Activated CD8-positive, alpha-beta T cell treated with anti-CD3 and anti-CD28 coated beads for 36 hours (primary cell): ENCODE data around the gene SLC22A12. TPM values are rescaled to one million over a fixed set of nuclear protein-coding genes. Genes with fewer than 3 reads are reported as not detected.
A peak's percentile ranks its signal among the peaks of the same experiment; 100 is the strongest.

Source experiments
- ATAC-seq: fragments of 200-7000 bp; cut with Tn5 transposase; one replicate; pipeline ENCODE4 v1.10.0; 2021; ENCODE audit warnings: mild to moderate bottlenecking, moderate library complexity
- CTCF ChIA-PET: fragments of 350-600 bp; sonication (Branson Sonifier 250); formaldehyde crosslinking; loops from one replicate; lab custom pipeline; 2021; ENCODE audit warnings: antibody characterized with exemption; lab: Charles Lee
- POLR2A ChIA-PET: fragments of 350-600 bp; sonication (Branson Sonifier 250); formaldehyde crosslinking; loops from one replicate; lab custom pipeline; 2021; ENCODE audit warnings: antibody characterized with exemption; lab: Charles Lee
- DNase-seq: peaks from one replicate; pipeline ENCODE4 v3.0.0-alpha.2; 2020
- H3K27ac Mint-ChIP-seq: one replicate; pipeline ENCODE4 v1.8.0; 2021; ENCODE audit warnings: mild to moderate bottlenecking, mixed read lengths
- H3K27me3 Mint-ChIP-seq: one replicate; pipeline ENCODE4 v1.8.0; 2021; ENCODE audit warnings: mixed read lengths
- H3K36me3 Mint-ChIP-seq: one replicate; pipeline ENCODE4 v1.8.0; 2021; ENCODE audit warnings: low read depth, mixed read lengths
- H3K4me1 Mint-ChIP-seq: one replicate; pipeline ENCODE4 v1.8.0; 2021; ENCODE audit warnings: low read depth, mixed read lengths
- H3K4me3 Mint-ChIP-seq: one replicate; pipeline ENCODE4 v1.8.0; 2021; ENCODE audit warnings: mild to moderate bottlenecking, moderate library complexity, mixed read lengths
- H3K9me3 Mint-ChIP-seq: one replicate; pipeline ENCODE4 v1.8.0; 2021; ENCODE audit warnings: mixed read lengths
- intact Hi-C: fragments of 100-400 bp; cut with micrococcal nuclease; formaldehyde crosslinking; loops from one replicate; pipeline ENCODE4 v1.10.0; 2022
- total RNA-seq, 2 experiments: library from RNA; stranded (reverse); gene quantifications; one replicate each; pipeline ENCODE4 v1.2.3, GENCODE V29; 2021
- TF ChIP-seq, protein P1 (sequence below): fragments of 200-600 bp; IDR thresholded peaks from one replicate; pipeline ENCODE4 v1.8.0; 2022; ENCODE audit warnings: antibody characterized with exemption, mild to moderate bottlenecking

Gene SLC22A12
- total RNA-seq, 2 experiments from 2014 or later: not detected

- Mint-ChIP-seq H3K4me1 (no peaks in the 10 kb centered on the region), H3K36me3 (no peaks in the 10 kb centered on the region), H3K9me3 (no peaks in the 10 kb centered on the region), H3K4me3 (no peak overlapping the region), H3K27me3 (peaks cover 1% of the 10 kb centered on the region), H3K27ac (no peak overlapping the region)
- intact Hi-C loops: no loop called here
- ATAC-seq: no peak
- ChIA-PET CTCF (no interaction called here), POLR2A (no interaction called here)
- TF ChIP-seq, protein P1, sequence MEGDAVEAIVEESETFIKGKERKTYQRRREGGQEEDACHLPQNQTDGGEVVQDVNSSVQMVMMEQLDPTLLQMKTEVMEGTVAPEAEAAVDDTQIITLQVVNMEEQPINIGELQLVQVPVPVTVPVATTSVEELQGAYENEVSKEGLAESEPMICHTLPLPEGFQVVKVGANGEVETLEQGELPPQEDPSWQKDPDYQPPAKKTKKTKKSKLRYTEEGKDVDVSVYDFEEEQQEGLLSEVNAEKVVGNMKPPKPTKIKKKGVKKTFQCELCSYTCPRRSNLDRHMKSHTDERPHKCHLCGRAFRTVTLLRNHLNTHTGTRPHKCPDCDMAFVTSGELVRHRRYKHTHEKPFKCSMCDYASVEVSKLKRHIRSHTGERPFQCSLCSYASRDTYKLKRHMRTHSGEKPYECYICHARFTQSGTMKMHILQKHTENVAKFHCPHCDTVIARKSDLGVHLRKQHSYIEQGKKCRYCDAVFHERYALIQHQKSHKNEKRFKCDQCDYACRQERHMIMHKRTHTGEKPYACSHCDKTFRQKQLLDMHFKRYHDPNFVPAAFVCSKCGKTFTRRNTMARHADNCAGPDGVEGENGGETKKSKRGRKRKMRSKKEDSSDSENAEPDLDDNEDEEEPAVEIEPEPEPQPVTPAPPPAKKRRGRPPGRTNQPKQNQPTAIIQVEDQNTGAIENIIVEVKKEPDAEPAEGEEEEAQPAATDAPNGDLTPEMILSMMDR: no peak
- DNase-seq: no peak
Measured at GRCh38 chr11:64545619-64546018, 45.4 kb upstream of the SLC22A12 start.

- Mint-ChIP-seq H3K4me3 (no peak overlapping the region), H3K27me3 (peaks cover 1% of the 10 kb centered on the region), H3K4me1 (no peaks in the 10 kb centered on the region), H3K36me3 (no peaks in the 10 kb centered on the region), H3K9me3 (no peaks in the 10 kb centered on the region), H3K27ac (no peak overlapping the region)
- ChIA-PET CTCF (no interaction called here), POLR2A (no interaction called here)
- DNase-seq: no peak
- TF ChIP-seq, protein P1: no peak
- ATAC-seq: no peak
- intact Hi-C loops: no loop called here
Measured at GRCh38 chr11:64546176-64546575, 44.8 kb upstream of the SLC22A12 start.

GRCh38 chr11:64546600-64546999 lies 44.4 kb upstream of the SLC22A12 start:
- POLR2A ChIA-PET: no interaction called here
- Mint-ChIP-seq H3K27ac (no peak overlapping the region), H3K4me3 (no peak overlapping the region), H3K27me3 (peaks cover 1% of the 10 kb centered on the region), H3K9me3 (no peaks in the 10 kb centered on the region), H3K36me3 (no peaks in the 10 kb centered on the region), H3K4me1 (no peaks in the 10 kb centered on the region)
- CTCF ChIA-PET: no interaction called here
- ATAC-seq: no peak
- intact Hi-C loops: no loop called here
- TF ChIP-seq, protein P1: no peak
- no peak for DNase-seq

DNA sequence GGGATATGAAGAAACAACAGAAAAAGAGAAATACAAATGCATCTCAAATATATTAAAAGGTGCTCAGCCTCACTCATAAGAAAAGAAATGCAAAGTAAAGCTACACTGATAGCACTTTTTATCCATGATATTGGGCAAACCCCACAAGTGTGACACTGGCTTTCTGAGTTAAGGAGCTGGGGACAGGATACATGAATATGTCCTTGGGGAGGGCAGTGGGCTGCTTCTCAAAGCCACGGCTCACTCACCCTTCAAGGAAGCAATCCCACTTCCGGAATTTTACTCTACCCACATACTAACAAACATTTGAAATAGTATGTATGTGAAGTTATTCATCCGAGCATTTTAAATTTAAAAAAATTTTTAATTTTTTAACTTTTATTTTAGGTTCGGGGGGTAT lies 41.1 kb upstream of the SLC22A12 start:
- no peak for DNase-seq
- no peaks in the 10 kb centered on the region for H3K27me3 Mint-ChIP-seq
- peaks cover 2% of the 10 kb centered on the region for H3K9me3 Mint-ChIP-seq
- TF ChIP-seq, protein P1: no peak
- H3K36me3 Mint-ChIP-seq: no peaks in the 10 kb centered on the region
- no peak overlapping the region for H3K4me3 Mint-ChIP-seq
- CTCF ChIA-PET: interaction anchor here (1.1 to 2.6 kb wide), 4 partner anchors 10 to 139 kb away, joined by 3 to 8 read pairs (median 4); no protein-coding TSS in a partner anchor
- POLR2A ChIA-PET: interaction anchor here (0.7 kb wide), 1 partner anchor 10 kb away, joined by 3 read pairs; no protein-coding TSS in a partner anchor
- H3K27ac Mint-ChIP-seq: no peak overlapping the region
- no peak for ATAC-seq
- intact Hi-C loops: no loop called here
- H3K4me1 Mint-ChIP-seq: no peaks in the 10 kb centered on the region

- Mint-ChIP-seq H3K4me1 (no peaks in the 10 kb centered on the region), H3K36me3 (no peaks in the 10 kb centered on the region), H3K27me3 (no peaks in the 10 kb centered on the region), H3K4me3 (no peak overlapping the region), H3K27ac (no peak overlapping the region), H3K9me3 (peaks cover 2% of the 10 kb centered on the region)
- intact Hi-C loops: loop anchor here (2.0 kb wide), 1 partner anchor 99 kb away; no protein-coding TSS in a partner anchor
- DNase-seq (peak; percentile 65), ATAC-seq (peak; percentile 77)
- ChIA-PET POLR2A (no interaction called here), CTCF (interaction anchor here (0.5 to 1.5 kb wide), 4 partner anchors 14 to 559 kb away, joined by 3 read pairs; no protein-coding TSS in a partner anchor)
- TF ChIP-seq, protein P1: peak; percentile 94
Measured at GRCh38 chr11:64553554-64554201, 37.3 kb upstream of the SLC22A12 start.
